HL-60 (cell line): ENCODE measurements around the gene PTPRN2.

Source experiments
- DNase-seq, 2 experiments: peaks; one replicate each; pipeline ENCODE4 v3.0.0-alpha.2; 2010 to 2020; ENCODE audit warnings: low read depth in 1 of 2, low spot score in 1 of 2
- H3K27ac ChIP-seq: fragments of 250-450 bp; sonication (Bioruptor Pico); replicated peaks from 2 replicates; pipeline ENCODE4 v1.5.1; 2020; ENCODE audit warnings: mild to moderate bottlenecking, moderate library complexity
- H3K27me3 ChIP-seq: fragments of 250-450 bp; sonication (Bioruptor Pico); 2 replicates; pipeline ENCODE4 v1.5.1; 2021; ENCODE audit warnings: mild to moderate bottlenecking, moderate library complexity; ENCODE audit not compliant: insufficient read depth, poor library complexity, severe bottlenecking
- H3K4me3 ChIP-seq: replicated peaks from 2 replicates; pipeline ENCODE4 v1.5.1; 2011; ENCODE audit warnings: mild to moderate bottlenecking, control low read depth, low read length; ENCODE audit not compliant: insufficient read depth
- GABPA ChIP-seq: IDR thresholded peaks from 2 replicates; pipeline ENCODE4 v1.6.1; 2012; ENCODE audit warnings: low read depth
- POLR2AphosphoS5 ChIP-seq: IDR thresholded peaks from 2 replicates; pipeline ENCODE4 v1.6.1; 2012; ENCODE audit warnings: low read depth
- SPI1 ChIP-seq: IDR thresholded peaks from 2 replicates; pipeline ENCODE4 v1.6.1; 2012; ENCODE audit warnings: low read depth, mild to moderate bottlenecking, borderline replicate concordance
- TF ChIP-seq, protein P1 (sequence below): IDR thresholded peaks from 2 replicates; pipeline ENCODE4 v1.6.1; 2012; ENCODE audit warnings: low read depth; ENCODE audit not compliant: insufficient replicate concordance
- TF ChIP-seq, protein P2 (sequence below): IDR thresholded peaks from one replicate; pipeline ENCODE4 v1.5.1; 2011; ENCODE audit warnings: low read length, control low read depth, inconsistent platforms; ENCODE audit not compliant: insufficient read depth

PTPRN2 gene

DNA sequence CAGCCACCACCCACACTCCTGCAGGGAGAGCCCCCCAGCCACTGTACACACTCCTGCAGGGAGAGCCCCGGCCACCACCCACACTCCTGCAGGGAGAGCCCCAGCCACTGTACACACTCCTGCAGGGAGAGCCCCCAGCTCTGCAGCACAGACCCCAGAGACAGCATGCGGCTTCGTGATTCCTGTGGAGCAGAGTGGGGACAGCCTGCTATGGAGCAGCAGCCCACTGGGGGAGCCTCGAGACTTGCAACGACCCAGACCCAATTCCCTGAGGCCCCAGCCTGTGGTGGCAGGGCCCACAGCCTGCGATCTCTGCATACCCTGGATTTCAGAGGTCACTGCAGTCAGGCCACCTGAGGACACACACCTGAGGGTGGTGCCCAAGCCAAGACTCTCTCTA, 727.7 kb downstream of the PTPRN2 start:
- DNase-seq, result no peak
- H3K4me3 ChIP-seq, result no peak overlapping the region
- TF ChIP-seq SPI1 (no peak), POLR2AphosphoS5 (no peak), GABPA (no peak)
- TF ChIP-seq, protein P1, sequence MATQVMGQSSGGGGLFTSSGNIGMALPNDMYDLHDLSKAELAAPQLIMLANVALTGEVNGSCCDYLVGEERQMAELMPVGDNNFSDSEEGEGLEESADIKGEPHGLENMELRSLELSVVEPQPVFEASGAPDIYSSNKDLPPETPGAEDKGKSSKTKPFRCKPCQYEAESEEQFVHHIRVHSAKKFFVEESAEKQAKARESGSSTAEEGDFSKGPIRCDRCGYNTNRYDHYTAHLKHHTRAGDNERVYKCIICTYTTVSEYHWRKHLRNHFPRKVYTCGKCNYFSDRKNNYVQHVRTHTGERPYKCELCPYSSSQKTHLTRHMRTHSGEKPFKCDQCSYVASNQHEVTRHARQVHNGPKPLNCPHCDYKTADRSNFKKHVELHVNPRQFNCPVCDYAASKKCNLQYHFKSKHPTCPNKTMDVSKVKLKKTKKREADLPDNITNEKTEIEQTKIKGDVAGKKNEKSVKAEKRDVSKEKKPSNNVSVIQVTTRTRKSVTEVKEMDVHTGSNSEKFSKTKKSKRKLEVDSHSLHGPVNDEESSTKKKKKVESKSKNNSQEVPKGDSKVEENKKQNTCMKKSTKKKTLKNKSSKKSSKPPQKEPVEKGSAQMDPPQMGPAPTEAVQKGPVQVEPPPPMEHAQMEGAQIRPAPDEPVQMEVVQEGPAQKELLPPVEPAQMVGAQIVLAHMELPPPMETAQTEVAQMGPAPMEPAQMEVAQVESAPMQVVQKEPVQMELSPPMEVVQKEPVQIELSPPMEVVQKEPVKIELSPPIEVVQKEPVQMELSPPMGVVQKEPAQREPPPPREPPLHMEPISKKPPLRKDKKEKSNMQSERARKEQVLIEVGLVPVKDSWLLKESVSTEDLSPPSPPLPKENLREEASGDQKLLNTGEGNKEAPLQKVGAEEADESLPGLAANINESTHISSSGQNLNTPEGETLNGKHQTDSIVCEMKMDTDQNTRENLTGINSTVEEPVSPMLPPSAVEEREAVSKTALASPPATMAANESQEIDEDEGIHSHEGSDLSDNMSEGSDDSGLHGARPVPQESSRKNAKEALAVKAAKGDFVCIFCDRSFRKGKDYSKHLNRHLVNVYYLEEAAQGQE, result no peak
- TF ChIP-seq, protein P2, sequence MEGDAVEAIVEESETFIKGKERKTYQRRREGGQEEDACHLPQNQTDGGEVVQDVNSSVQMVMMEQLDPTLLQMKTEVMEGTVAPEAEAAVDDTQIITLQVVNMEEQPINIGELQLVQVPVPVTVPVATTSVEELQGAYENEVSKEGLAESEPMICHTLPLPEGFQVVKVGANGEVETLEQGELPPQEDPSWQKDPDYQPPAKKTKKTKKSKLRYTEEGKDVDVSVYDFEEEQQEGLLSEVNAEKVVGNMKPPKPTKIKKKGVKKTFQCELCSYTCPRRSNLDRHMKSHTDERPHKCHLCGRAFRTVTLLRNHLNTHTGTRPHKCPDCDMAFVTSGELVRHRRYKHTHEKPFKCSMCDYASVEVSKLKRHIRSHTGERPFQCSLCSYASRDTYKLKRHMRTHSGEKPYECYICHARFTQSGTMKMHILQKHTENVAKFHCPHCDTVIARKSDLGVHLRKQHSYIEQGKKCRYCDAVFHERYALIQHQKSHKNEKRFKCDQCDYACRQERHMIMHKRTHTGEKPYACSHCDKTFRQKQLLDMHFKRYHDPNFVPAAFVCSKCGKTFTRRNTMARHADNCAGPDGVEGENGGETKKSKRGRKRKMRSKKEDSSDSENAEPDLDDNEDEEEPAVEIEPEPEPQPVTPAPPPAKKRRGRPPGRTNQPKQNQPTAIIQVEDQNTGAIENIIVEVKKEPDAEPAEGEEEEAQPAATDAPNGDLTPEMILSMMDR, result no peak
- H3K27me3 ChIP-seq, result no peaks in the 10 kb centered on the region
- no peak overlapping the region for H3K27ac ChIP-seq

DNA sequence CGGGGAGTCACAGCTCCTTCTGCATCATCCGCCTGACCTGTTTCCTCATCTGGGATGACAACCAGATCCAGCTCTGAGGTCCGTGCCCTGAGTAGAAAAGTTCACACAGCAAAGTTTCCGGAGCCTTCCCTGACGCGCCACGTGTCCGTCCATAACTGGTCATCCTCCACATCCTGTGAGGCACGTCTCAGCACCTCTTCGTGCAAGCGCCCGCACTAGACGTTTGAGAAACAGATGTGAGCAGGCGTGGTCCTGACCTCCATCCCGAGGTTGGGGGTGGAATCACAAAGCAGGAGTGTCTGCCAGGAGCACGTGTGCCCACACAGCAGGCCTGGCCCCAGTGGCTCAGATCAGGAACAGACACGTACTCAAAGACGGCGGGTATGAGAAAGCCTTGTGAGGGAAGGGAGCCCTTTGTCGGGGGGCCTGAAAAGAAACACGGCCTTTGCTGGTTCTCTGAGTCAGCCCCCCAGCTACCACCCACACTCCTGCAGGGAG, 730.0 kb downstream of the PTPRN2 start:
- DNase-seq, result no peak
- Histone ChIP-seq H3K27me3 (no peaks in the 10 kb centered on the region), H3K27ac (no peak overlapping the region), H3K4me3 (no peak overlapping the region)
- TF ChIP-seq POLR2AphosphoS5, result no peak
- TF ChIP-seq, protein P2, result no peak
- TF ChIP-seq SPI1, result no peak
- TF ChIP-seq, protein P1, result no peak
- TF ChIP-seq GABPA, result no peak

DNA sequence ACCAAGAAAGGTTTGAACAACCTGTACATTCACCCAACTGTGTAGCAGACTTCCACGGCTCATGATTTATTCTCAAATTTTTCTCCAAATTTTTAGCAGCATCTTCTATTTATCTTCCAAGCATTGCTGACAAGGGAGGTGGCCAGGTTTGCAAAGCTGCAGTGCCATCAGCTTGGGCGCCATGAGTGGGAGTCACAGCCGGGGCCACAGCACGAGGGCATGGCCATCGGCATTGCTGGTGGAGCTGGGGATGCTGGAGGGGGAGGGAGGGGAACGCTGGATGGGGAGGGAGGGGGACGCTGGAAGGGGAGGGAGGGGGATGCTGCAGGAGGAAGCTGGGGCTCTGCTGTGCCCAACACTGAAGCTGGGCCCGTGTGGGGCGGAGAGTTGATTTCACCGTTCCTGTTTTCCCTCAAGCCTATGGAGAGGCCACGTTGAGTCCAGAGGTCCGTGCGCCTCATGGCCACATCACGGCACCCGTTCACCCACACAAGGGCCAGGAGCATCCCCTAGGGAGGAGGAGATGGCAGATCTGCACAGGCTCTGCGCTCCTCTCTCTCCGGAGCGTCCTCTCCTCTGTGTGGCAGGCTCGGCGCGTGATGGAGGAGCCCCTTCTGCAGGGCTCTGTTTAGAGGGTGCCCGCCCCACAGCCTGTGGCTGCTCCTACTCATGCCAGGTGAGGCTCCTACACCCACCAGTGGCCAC, 730.6 kb downstream of the PTPRN2 start:
- Histone ChIP-seq H3K27ac (no peak overlapping the region), H3K27me3 (no peaks in the 10 kb centered on the region), H3K4me3 (no peak overlapping the region)
- TF ChIP-seq SPI1 (no peak), GABPA (no peak), POLR2AphosphoS5 (no peak)
- TF ChIP-seq, protein P1, result no peak
- TF ChIP-seq, protein P2, result no peak
- DNase-seq, result no peak
